ENCODE data around the gene CDH1. TPM values are rescaled to one million over a fixed set of nuclear protein-coding genes. Genes with fewer than 3 reads are reported as not detected.

CDH1 gene
- total RNA-seq, 4 donors from 2014 or later, result 0.26 to 30.0 (median 2.6) TPM

- H3K4me3 ChIP-seq, result no peak overlapping the region
- intact Hi-C loops (cut with DNase I; ENCODE audit: low total_unique reads), result no loop called here
- no peak for TF ChIP-seq POLR2A (IDR thresholded peaks at IDR 0.05)
- TF ChIP-seq, protein P1, sequence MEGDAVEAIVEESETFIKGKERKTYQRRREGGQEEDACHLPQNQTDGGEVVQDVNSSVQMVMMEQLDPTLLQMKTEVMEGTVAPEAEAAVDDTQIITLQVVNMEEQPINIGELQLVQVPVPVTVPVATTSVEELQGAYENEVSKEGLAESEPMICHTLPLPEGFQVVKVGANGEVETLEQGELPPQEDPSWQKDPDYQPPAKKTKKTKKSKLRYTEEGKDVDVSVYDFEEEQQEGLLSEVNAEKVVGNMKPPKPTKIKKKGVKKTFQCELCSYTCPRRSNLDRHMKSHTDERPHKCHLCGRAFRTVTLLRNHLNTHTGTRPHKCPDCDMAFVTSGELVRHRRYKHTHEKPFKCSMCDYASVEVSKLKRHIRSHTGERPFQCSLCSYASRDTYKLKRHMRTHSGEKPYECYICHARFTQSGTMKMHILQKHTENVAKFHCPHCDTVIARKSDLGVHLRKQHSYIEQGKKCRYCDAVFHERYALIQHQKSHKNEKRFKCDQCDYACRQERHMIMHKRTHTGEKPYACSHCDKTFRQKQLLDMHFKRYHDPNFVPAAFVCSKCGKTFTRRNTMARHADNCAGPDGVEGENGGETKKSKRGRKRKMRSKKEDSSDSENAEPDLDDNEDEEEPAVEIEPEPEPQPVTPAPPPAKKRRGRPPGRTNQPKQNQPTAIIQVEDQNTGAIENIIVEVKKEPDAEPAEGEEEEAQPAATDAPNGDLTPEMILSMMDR (IDR thresholded peaks at IDR 0.05), result no peak
- no peaks in the 10 kb centered on the region for H3K36me3 ChIP-seq
- H3K27me3 ChIP-seq, result no peaks in the 10 kb centered on the region
- H3K4me1 ChIP-seq, result no peaks in the 10 kb centered on the region
- DNase-seq, result peak; percentile 18 to 24
- peak overlapping the region in 1 of 2 donors; percentile 47 for H3K27ac ChIP-seq
- H3K9me3 ChIP-seq, result no peaks in the 10 kb centered on the region
Observed at GRCh38 chr16:68790130-68790761, 53.2 kb downstream of the CDH1 start.

DNA sequence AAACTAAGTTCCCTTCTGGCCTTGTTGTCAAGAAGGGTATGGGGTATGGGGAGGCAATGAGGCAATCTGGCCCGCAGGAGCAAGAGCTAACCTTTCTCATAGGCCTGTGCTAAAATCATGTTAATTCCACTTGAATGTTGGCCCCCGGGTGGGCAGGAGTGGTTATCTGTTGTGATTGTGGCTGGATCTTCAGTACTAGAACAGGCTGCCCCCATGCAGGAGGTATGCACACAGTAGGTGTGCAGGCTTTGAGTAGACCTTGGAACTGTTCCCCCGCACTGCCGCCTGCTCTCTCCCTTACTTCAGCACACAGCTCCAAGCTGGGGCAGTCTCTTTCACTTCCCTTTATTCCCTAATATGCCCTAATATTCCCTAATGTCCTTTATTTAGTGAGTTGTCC is 53.9 kb downstream of the CDH1 start:
- H3K9me3 ChIP-seq, result no peaks in the 10 kb centered on the region
- no peaks in the 10 kb centered on the region for H3K4me1 ChIP-seq
- no peak for DNase-seq
- H3K27me3 ChIP-seq, result no peaks in the 10 kb centered on the region
- H3K36me3 ChIP-seq, result no peaks in the 10 kb centered on the region
- TF ChIP-seq, protein P1 (IDR thresholded peaks at IDR 0.05), result no peak
- TF ChIP-seq POLR2A (IDR thresholded peaks at IDR 0.05), result no peak
- H3K4me3 ChIP-seq, result no peak overlapping the region
- intact Hi-C loops (cut with DNase I; ENCODE audit: low total_unique reads), result no loop called here
- H3K27ac ChIP-seq, result peak overlapping the region in 1 of 2 donors; percentile 47

GRCh38 chr16:68792465-68793324 is 55.6 kb downstream of the CDH1 start:
- TF ChIP-seq, protein P1 (IDR thresholded peaks at IDR 0.05), result no peak
- no peak for TF ChIP-seq POLR2A (IDR thresholded peaks at IDR 0.05)
- H3K27me3 ChIP-seq, result no peaks in the 10 kb centered on the region
- DNase-seq, result no peak
- H3K4me3 ChIP-seq, result no peak overlapping the region
- no peaks in the 10 kb centered on the region for H3K36me3 ChIP-seq
- no peaks in the 10 kb centered on the region for H3K4me1 ChIP-seq
- H3K27ac ChIP-seq, result no peak overlapping the region
- H3K9me3 ChIP-seq, result no peaks in the 10 kb centered on the region
- intact Hi-C loops (cut with DNase I; ENCODE audit: low total_unique reads), result no loop called here

DNA sequence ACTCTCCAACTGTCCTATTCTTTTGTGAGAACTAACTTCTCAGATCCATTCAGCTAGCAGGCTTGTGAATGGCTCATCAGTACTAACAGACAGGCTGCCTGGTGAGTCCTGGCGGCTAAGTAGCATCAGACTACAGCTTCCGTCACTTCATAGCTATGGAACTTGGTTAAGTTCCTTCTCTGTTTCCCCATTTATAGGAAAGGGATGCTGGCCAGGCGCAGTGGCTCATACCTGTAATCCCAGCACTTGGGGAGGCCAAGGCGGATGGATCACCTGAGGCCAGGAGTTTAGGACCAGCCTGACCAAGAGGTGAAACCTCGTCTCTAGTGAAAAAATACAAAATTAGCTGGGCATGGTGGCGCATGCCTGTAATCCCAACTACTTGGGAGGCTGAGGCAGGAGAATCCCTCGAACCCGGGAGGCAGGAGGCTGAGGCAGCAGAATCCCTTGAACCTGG is 56.3 kb downstream of the CDH1 start:
- Histone ChIP-seq H3K4me3 (no peak overlapping the region), H3K27me3 (no peaks in the 10 kb centered on the region), H3K9me3 (no peaks in the 10 kb centered on the region), H3K4me1 (no peaks in the 10 kb centered on the region), H3K27ac (no peak overlapping the region), H3K36me3 (no peaks in the 10 kb centered on the region)
- intact Hi-C loops (cut with DNase I; ENCODE audit: low total_unique reads), result no loop called here
- no peak for TF ChIP-seq POLR2A (IDR thresholded peaks at IDR 0.05)
- TF ChIP-seq, protein P1 (IDR thresholded peaks at IDR 0.05), result no peak
- no peak for DNase-seq

- Histone ChIP-seq H3K27ac (no peak overlapping the region), H3K4me3 (no peak overlapping the region), H3K9me3 (no peaks in the 10 kb centered on the region), H3K27me3 (no peaks in the 10 kb centered on the region), H3K36me3 (no peaks in the 10 kb centered on the region), H3K4me1 (no peaks in the 10 kb centered on the region)
- intact Hi-C loops (cut with DNase I; ENCODE audit: low total_unique reads), result no loop called here
- TF ChIP-seq, protein P1 (IDR thresholded peaks at IDR 0.05), result no peak
- no peak for TF ChIP-seq POLR2A (IDR thresholded peaks at IDR 0.05)
- DNase-seq, result no peak
Observed at GRCh38 chr16:68798398-68798797, 61.3 kb downstream of the CDH1 start.

All from uterus (tissue), 4 donors.